ENCODE results near the gene DDX56. TPM values are rescaled to one million over a fixed set of nuclear protein-coding genes. Genes with fewer than 3 reads are reported as not detected.

The DDX56 gene
- total RNA-seq, 1 donor from 2014 or later: 53.5 TPM

DNA sequence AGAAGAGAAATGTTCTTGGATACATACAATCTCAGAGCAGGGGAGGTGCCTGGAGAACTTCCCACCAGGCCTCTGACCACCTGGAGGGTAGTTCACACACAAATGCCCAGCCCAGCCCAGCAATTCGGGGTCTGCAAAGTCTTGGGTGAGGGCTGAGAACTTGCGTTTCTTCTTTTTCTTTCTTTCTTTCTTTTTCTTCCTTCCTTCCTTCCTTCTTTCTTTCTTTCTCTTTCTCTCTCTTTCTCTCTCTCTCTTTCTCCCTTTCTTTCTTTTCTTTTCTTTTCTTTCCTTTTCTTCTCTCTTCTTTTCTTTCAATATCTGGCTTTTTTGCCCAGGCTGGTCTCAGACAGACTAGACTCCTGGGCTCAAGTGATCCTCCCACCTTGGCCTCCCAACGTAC is 54.9 kb downstream of the DDX56 start:
- TF ChIP-seq, protein P1, sequence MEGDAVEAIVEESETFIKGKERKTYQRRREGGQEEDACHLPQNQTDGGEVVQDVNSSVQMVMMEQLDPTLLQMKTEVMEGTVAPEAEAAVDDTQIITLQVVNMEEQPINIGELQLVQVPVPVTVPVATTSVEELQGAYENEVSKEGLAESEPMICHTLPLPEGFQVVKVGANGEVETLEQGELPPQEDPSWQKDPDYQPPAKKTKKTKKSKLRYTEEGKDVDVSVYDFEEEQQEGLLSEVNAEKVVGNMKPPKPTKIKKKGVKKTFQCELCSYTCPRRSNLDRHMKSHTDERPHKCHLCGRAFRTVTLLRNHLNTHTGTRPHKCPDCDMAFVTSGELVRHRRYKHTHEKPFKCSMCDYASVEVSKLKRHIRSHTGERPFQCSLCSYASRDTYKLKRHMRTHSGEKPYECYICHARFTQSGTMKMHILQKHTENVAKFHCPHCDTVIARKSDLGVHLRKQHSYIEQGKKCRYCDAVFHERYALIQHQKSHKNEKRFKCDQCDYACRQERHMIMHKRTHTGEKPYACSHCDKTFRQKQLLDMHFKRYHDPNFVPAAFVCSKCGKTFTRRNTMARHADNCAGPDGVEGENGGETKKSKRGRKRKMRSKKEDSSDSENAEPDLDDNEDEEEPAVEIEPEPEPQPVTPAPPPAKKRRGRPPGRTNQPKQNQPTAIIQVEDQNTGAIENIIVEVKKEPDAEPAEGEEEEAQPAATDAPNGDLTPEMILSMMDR (IDR thresholded peaks at IDR 0.05): no peak
- intact Hi-C loops (cut with DNase I): no loop called here
- Histone ChIP-seq H3K36me3 (no peaks in the 10 kb centered on the region), H3K27ac (no peak overlapping the region), H3K9me3 (no peaks in the 10 kb centered on the region), H3K4me1 (no peaks in the 10 kb centered on the region), H3K27me3 (no peaks in the 10 kb centered on the region), H3K4me3 (no peak overlapping the region)
- DNase-seq: no peak
- no peak for ATAC-seq

DNA sequence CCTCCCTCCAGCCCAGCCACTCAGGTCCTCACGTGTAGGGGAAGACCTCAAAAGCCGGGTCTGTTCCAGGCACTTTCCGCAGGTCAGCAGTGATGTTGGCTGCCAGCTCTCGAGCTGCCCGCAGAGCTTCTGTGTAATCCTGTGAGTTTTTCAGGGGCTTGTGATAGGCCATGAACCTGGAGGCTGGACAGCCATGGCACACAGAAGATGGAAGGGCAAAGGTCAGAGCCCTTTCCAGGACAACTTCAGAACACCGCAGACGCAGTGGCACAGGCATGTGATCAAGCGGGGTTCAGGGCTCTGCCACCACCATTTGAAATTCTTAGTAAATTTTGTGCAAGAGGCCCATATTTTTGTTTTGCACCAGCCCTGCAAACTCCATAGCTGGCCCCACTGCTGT is 56.5 kb downstream of the DDX56 start:
- no peak for DNase-seq
- no peaks in the 10 kb centered on the region for H3K36me3 ChIP-seq
- intact Hi-C loops (cut with DNase I): no loop called here
- no peak overlapping the region for H3K4me3 ChIP-seq
- H3K9me3 ChIP-seq: no peaks in the 10 kb centered on the region
- ATAC-seq: no peak
- no peaks in the 10 kb centered on the region for H3K4me1 ChIP-seq
- no peak overlapping the region for H3K27ac ChIP-seq
- no peaks in the 10 kb centered on the region for H3K27me3 ChIP-seq
- TF ChIP-seq, protein P1 (IDR thresholded peaks at IDR 0.05): no peak

Other genes with a start within 250 kb of the DDX56 start
- gene CAMK2B, start 248.3 kb downstream of the DDX56 start, total RNA-seq: 0.17 TPM
- 91.0 TPM for gene NUDCD3, start 83.2 kb downstream of the DDX56 start, total RNA-seq
- 0.17 TPM for gene NPC1L1, start 32.6 kb downstream of the DDX56 start, total RNA-seq
- gene TMED4, start 8.3 kb upstream of the DDX56 start, total RNA-seq: 78.3 TPM
- gene OGDH, start 32.7 kb upstream of the DDX56 start, total RNA-seq: 157 TPM
- 95.4 TPM for gene ZMIZ2, start 174.9 kb upstream of the DDX56 start, total RNA-seq
- 970 TPM for gene PPIA, start 222.8 kb upstream of the DDX56 start, total RNA-seq